ENCODE data around the gene TAF1D. TPM values are rescaled to one million over a fixed set of nuclear protein-coding genes. Genes with fewer than 3 reads are reported as not detected.

Gene TAF1D
- total RNA-seq, 1 experiment from 2014 or later = 84.6 TPM

- Histone ChIP-seq H3K27me3 (ENCODE audit: control insufficient read depth, insufficient read depth, low read length) (no peaks in the 10 kb centered on the region), H3K36me3 (replicated peaks; ENCODE audit: control insufficient read depth, insufficient read depth, low read length) (peaks cover 39% of the 10 kb centered on the region), H3K4me3 (ENCODE audit: insufficient read depth, low read depth, low read length) (no peak overlapping the region)
- no peak for DNase-seq
These were observed 2.6 kb downstream of the TAF1D start for GRCh38 chr11:93738647-93739081.

- no peak overlapping the region for H3K4me3 ChIP-seq (ENCODE audit: insufficient read depth, low read depth, low read length)
- DNase-seq = no peak
- H3K27me3 ChIP-seq (ENCODE audit: control insufficient read depth, insufficient read depth, low read length) = no peaks in the 10 kb centered on the region
- peaks cover 44% of the 10 kb centered on the region for H3K36me3 ChIP-seq (replicated peaks; ENCODE audit: control insufficient read depth, insufficient read depth, low read length)
These were observed 3.2 kb downstream of the TAF1D start for GRCh38 chr11:93737904-93738612.

- peaks cover 55% of the 10 kb centered on the region for H3K36me3 ChIP-seq (replicated peaks; ENCODE audit: control insufficient read depth, insufficient read depth, low read length)
- no peak overlapping the region for H3K4me3 ChIP-seq (ENCODE audit: insufficient read depth, low read depth, low read length)
- DNase-seq = no peak
- H3K27me3 ChIP-seq (ENCODE audit: control insufficient read depth, insufficient read depth, low read length) = no peaks in the 10 kb centered on the region
These were observed 5.2 kb downstream of the TAF1D start for GRCh38 chr11:93736129-93736528.

GRCh38 chr11:93735627-93736026, 5.7 kb downstream of the TAF1D start:
- Histone ChIP-seq H3K36me3 (replicated peaks; ENCODE audit: control insufficient read depth, insufficient read depth, low read length) (peaks cover 56% of the 10 kb centered on the region), H3K4me3 (ENCODE audit: insufficient read depth, low read depth, low read length) (no peak overlapping the region), H3K27me3 (ENCODE audit: control insufficient read depth, insufficient read depth, low read length) (no peaks in the 10 kb centered on the region)
- no peak for DNase-seq

- H3K27me3 ChIP-seq (ENCODE audit: control insufficient read depth, insufficient read depth, low read length) = no peaks in the 10 kb centered on the region
- peaks cover 62% of the 10 kb centered on the region for H3K36me3 ChIP-seq (replicated peaks; ENCODE audit: control insufficient read depth, insufficient read depth, low read length)
- H3K4me3 ChIP-seq (ENCODE audit: insufficient read depth, low read depth, low read length) = no peak overlapping the region
- DNase-seq = no peak
These were observed 6.7 kb downstream of the TAF1D start for GRCh38 chr11:93734427-93735222.

GRCh38 chr11:93733474-93733873, 7.8 kb downstream of the TAF1D start:
- DNase-seq = no peak
- no peak overlapping the region for H3K4me3 ChIP-seq (ENCODE audit: insufficient read depth, low read depth, low read length)
- peaks cover 55% of the 10 kb centered on the region for H3K36me3 ChIP-seq (replicated peaks; ENCODE audit: control insufficient read depth, insufficient read depth, low read length)
- H3K27me3 ChIP-seq (ENCODE audit: control insufficient read depth, insufficient read depth, low read length) = no peaks in the 10 kb centered on the region

GRCh38 chr11:93732237-93732892, 8.9 kb downstream of the TAF1D start:
- no peaks in the 10 kb centered on the region for H3K27me3 ChIP-seq (ENCODE audit: control insufficient read depth, insufficient read depth, low read length)
- peaks cover 48% of the 10 kb centered on the region for H3K36me3 ChIP-seq (replicated peaks; ENCODE audit: control insufficient read depth, insufficient read depth, low read length)
- DNase-seq = no peak
- H3K4me3 ChIP-seq (ENCODE audit: insufficient read depth, low read depth, low read length) = no peak overlapping the region

- DNase-seq = no peak
- no peaks in the 10 kb centered on the region for H3K27me3 ChIP-seq (ENCODE audit: control insufficient read depth, insufficient read depth, low read length)
- H3K4me3 ChIP-seq (ENCODE audit: insufficient read depth, low read depth, low read length) = no peak overlapping the region
- H3K36me3 ChIP-seq (replicated peaks; ENCODE audit: control insufficient read depth, insufficient read depth, low read length) = peaks cover 38% of the 10 kb centered on the region
These were observed 10.9 kb downstream of the TAF1D start for GRCh38 chr11:93730108-93731107.

GRCh38 chr11:93729129-93729616, 12.1 kb downstream of the TAF1D start:
- no peak overlapping the region for H3K4me3 ChIP-seq (ENCODE audit: insufficient read depth, low read depth, low read length)
- H3K36me3 ChIP-seq (replicated peaks; ENCODE audit: control insufficient read depth, insufficient read depth, low read length) = peaks cover 28% of the 10 kb centered on the region
- no peak for DNase-seq
- no peaks in the 10 kb centered on the region for H3K27me3 ChIP-seq (ENCODE audit: control insufficient read depth, insufficient read depth, low read length)

GRCh38 chr11:93728792-93729128, 12.5 kb downstream of the TAF1D start:
- H3K27me3 ChIP-seq (ENCODE audit: control insufficient read depth, insufficient read depth, low read length) = no peaks in the 10 kb centered on the region
- H3K36me3 ChIP-seq (replicated peaks; ENCODE audit: control insufficient read depth, insufficient read depth, low read length) = peaks cover 27% of the 10 kb centered on the region
- H3K4me3 ChIP-seq (ENCODE audit: insufficient read depth, low read depth, low read length) = no peak overlapping the region
- DNase-seq = no peak

- H3K36me3 ChIP-seq (replicated peaks; ENCODE audit: control insufficient read depth, insufficient read depth, low read length) = peaks cover 25% of the 10 kb centered on the region
These were observed 13.1 kb downstream of the TAF1D start for GRCh38 chr11:93727985-93728791.

GRCh38 chr11:93724089-93724488, 17.2 kb downstream of the TAF1D start:
- peaks cover 5% of the 10 kb centered on the region for H3K36me3 ChIP-seq (replicated peaks; ENCODE audit: control insufficient read depth, insufficient read depth, low read length)
- H3K27me3 ChIP-seq (ENCODE audit: control insufficient read depth, insufficient read depth, low read length) = no peaks in the 10 kb centered on the region
- no peak for DNase-seq
- no peak overlapping the region for H3K4me3 ChIP-seq (ENCODE audit: insufficient read depth, low read depth, low read length)

More at GRCh38 chr11:93727985-93728791, 13.1 kb downstream of the TAF1D start:
- Histone ChIP-seq H3K4me3 (ENCODE audit: insufficient read depth, low read depth, low read length) (no peak overlapping the region), H3K27me3 (ENCODE audit: control insufficient read depth, insufficient read depth, low read length) (no peaks in the 10 kb centered on the region)
- no peak for DNase-seq

GRCh38 chr11:93720522-93720921, 20.8 kb downstream of the TAF1D start:
- H3K27me3 ChIP-seq (ENCODE audit: control insufficient read depth, insufficient read depth, low read length) = no peaks in the 10 kb centered on the region
- H3K4me3 ChIP-seq (ENCODE audit: insufficient read depth, low read depth, low read length) = no peak overlapping the region
- DNase-seq = no peak
- H3K36me3 ChIP-seq (replicated peaks; ENCODE audit: control insufficient read depth, insufficient read depth, low read length) = peaks cover 7% of the 10 kb centered on the region

Data from H7 (cell line).